CD4-positive, CD25-positive, alpha-beta regulatory T cell (primary cell): ENCODE results near the gene SUPT6H. TPM values are rescaled to one million over a fixed set of nuclear protein-coding genes. Genes with fewer than 3 reads are reported as not detected.
"Not testable (repeated sequence)": the region's sequence is repeated elsewhere in the genome, so short reads cannot be mapped to it uniquely, and the experiment has no call there.

ENCODE experiments used
- ATAC-seq, 2 donors: fragments of 150-1000 bp; cut with Tn5 transposase; one replicate each; pipeline ENCODE4 v1.10.0; 2021; ENCODE audit warnings: low read depth in 2 of 2, moderate number of reproducible peaks in 2 of 2, moderate library complexity in 1 of 2
- DNase-seq, 3 donors: peaks; one replicate each; pipeline versions ENCODE4 v3.0.0 to v3.0.0-alpha.2; 2012 to 2022; ENCODE audit warnings: mixed read lengths in 1 of 3
- H3K27ac ChIP-seq: one replicate; pipeline ENCODE4 v1.7.0; 2013; ENCODE audit warnings: mild to moderate bottlenecking, low read length; ENCODE audit not compliant: insufficient read depth, poor library complexity, severe bottlenecking
- H3K27me3 ChIP-seq: one replicate; pipeline ENCODE4 v1.7.0; 2013; ENCODE audit warnings: low read length; ENCODE audit not compliant: control insufficient read depth, insufficient read depth
- H3K36me3 ChIP-seq: one replicate; pipeline ENCODE4 v1.7.0; 2013; ENCODE audit warnings: mild to moderate bottlenecking, low read length, moderate library complexity; ENCODE audit not compliant: control insufficient read depth, insufficient read depth
- H3K4me1 ChIP-seq: 2 replicates; pipeline ENCODE4 v1.7.0; 2013; ENCODE audit warnings: mild to moderate bottlenecking, low read length; ENCODE audit not compliant: insufficient read depth, control insufficient read depth, poor library complexity, severe bottlenecking
- H3K4me3 ChIP-seq: one replicate; pipeline ENCODE4 v1.7.0; 2013; ENCODE audit warnings: low read depth, mild to moderate bottlenecking, low read length, moderate library complexity
- H3K9me3 ChIP-seq, 2 experiments: 1 replicate in 1 of 2; 2 replicates in 1 of 2; pipeline ENCODE4 v1.7.0; 2013; ENCODE audit warnings: low read length in 2 of 2, mild to moderate bottlenecking in 1 of 2, moderate library complexity in 1 of 2; ENCODE audit not compliant: control insufficient read depth in 2 of 2
- H3K27ac Mint-ChIP-seq, 3 donors: one replicate each; pipeline ENCODE4 v1.8.0; 2020 to 2022; ENCODE audit warnings: mild to moderate bottlenecking in 3 of 3, mixed read lengths in 3 of 3, moderate library complexity in 2 of 3
- H3K27me3 Mint-ChIP-seq: one replicate; pipeline ENCODE4 v1.8.0; 2022; ENCODE audit warnings: mild to moderate bottlenecking, mixed read lengths
- H3K36me3 Mint-ChIP-seq: one replicate; pipeline ENCODE4 v1.8.0; 2020; ENCODE audit warnings: mixed read lengths
- H3K4me1 Mint-ChIP-seq, 4 donors: one replicate each; pipeline ENCODE4 v1.8.0; 2020 to 2022; ENCODE audit warnings: mixed read lengths in 4 of 4, mild to moderate bottlenecking in 1 of 4
- H3K4me3 Mint-ChIP-seq, 4 donors: one replicate each; pipeline ENCODE4 v1.8.0; 2020 to 2022; ENCODE audit warnings: mild to moderate bottlenecking in 4 of 4, mixed read lengths in 4 of 4, moderate library complexity in 3 of 4
- H3K9me3 Mint-ChIP-seq, 7 donors: one replicate each; pipeline ENCODE4 v1.8.0; 2020 to 2022; ENCODE audit warnings: mixed read lengths in 7 of 7, mild to moderate bottlenecking in 3 of 7, moderate library complexity in 2 of 7
- polyA plus RNA-seq, 4 donors: library from polyadenylated mRNA; unstranded; fragments of 300-500 nt; fragmentation: Illumina TruSeq; gene quantifications; one replicate each; pipeline ENCODE4 v1.2.3, GENCODE V29; 2021
- total RNA-seq: library from RNA; stranded (reverse); gene quantifications from one replicate; pipeline ENCODE4 v1.2.3, GENCODE V29; 2022

SUPT6H gene
- total and polyA plus RNA-seq, 5 donors from 2014 or later: 8.3 to 167 (median 8.9) TPM

- no peak overlapping the region for H3K27ac ChIP-seq
- H3K36me3 Mint-ChIP-seq: peaks cover 5% of the 10 kb centered on the region
- H3K4me1 ChIP-seq: peaks cover 22% of the 10 kb centered on the region
- H3K4me1 Mint-ChIP-seq: peaks cover 6 to 55% (median 36%) of the 10 kb centered on the region in 4 donors
- H3K4me3 Mint-ChIP-seq: peak overlapping the region in 1 of 4 donors; percentile 44
- ATAC-seq (no peak), DNase-seq (no peak)
- no peaks in the 10 kb centered on the region for H3K27me3 ChIP-seq
- H3K36me3 ChIP-seq: peaks cover 27% of the 10 kb centered on the region
- H3K9me3 Mint-ChIP-seq: no peaks in the 10 kb centered on the region
- H3K9me3 ChIP-seq: no peaks in the 10 kb centered on the region
- peak overlapping the region in 1 of 3 donors; percentile 17 for H3K27ac Mint-ChIP-seq
- H3K27me3 Mint-ChIP-seq: no peaks in the 10 kb centered on the region
- H3K4me3 ChIP-seq: no peak overlapping the region
These were observed 4.2 kb upstream of the SUPT6H start for GRCh38 chr17:28657756-28658155.

DNA sequence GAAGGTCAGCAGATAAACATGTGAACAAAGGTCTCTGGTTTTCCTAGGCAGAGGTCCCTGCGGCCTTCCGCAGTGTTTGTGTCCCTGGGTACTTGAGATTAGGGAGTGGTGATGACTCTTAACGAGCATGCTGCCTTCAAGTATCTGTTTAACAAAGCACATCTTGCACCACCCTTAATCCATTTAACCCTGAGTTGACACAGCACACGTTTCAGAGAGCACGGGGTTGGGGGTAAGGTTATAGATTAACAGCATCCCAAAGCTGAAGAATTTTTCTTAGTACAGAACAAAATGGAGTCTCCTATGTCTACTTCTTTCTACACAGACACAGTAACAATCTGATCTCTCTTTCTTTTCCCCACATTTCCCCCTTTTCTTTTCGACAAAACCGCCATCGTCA is 3.7 kb upstream of the SUPT6H start:
- H3K9me3 ChIP-seq, H3K36me3 Mint-ChIP-seq, H3K27ac Mint-ChIP-seq, ATAC-seq, H3K4me3 ChIP-seq, H3K4me3 Mint-ChIP-seq, DNase-seq, H3K27me3 Mint-ChIP-seq, H3K9me3 Mint-ChIP-seq, H3K27me3 ChIP-seq, H3K27ac ChIP-seq: not testable (repeated sequence)
- Histone ChIP-seq H3K36me3 (peaks cover 22% of the 10 kb centered on the region), H3K4me1 (peaks cover 27% of the 10 kb centered on the region)
- peaks cover 9 to 56% (median 40%) of the 10 kb centered on the region in 4 donors for H3K4me1 Mint-ChIP-seq

GRCh38 chr17:28658766-28659496 is 3.1 kb upstream of the SUPT6H start:
- Histone ChIP-seq H3K4me1 (peaks cover 31% of the 10 kb centered on the region), H3K36me3 (peaks cover 19% of the 10 kb centered on the region)
- not testable (repeated sequence) for ATAC-seq, H3K9me3 Mint-ChIP-seq, H3K36me3 Mint-ChIP-seq, H3K4me3 Mint-ChIP-seq, H3K27ac Mint-ChIP-seq, H3K27ac ChIP-seq, H3K27me3 Mint-ChIP-seq, H3K4me3 ChIP-seq, DNase-seq, H3K27me3 ChIP-seq, H3K9me3 ChIP-seq
- peaks cover 14 to 60% (median 43%) of the 10 kb centered on the region in 4 donors for H3K4me1 Mint-ChIP-seq

- not testable (repeated sequence) for H3K9me3 Mint-ChIP-seq, ATAC-seq, H3K4me3 ChIP-seq, H3K36me3 Mint-ChIP-seq, H3K27ac ChIP-seq, H3K27me3 ChIP-seq, DNase-seq, H3K27me3 Mint-ChIP-seq, H3K9me3 ChIP-seq
- peaks cover 16% of the 10 kb centered on the region for H3K36me3 ChIP-seq
- Mint-ChIP-seq H3K4me3 (peak overlapping the region in 2 of 4 donors; percentile 36 to 73), H3K4me1 (peaks cover 18 to 61% (median 46%) of the 10 kb centered on the region in 4 donors), H3K27ac (peak overlapping the region in 1 of 3 donors; percentile 100)
- peaks cover 31% of the 10 kb centered on the region for H3K4me1 ChIP-seq
These were observed 2.5 kb upstream of the SUPT6H start for GRCh38 chr17:28659497-28659881.

DNA sequence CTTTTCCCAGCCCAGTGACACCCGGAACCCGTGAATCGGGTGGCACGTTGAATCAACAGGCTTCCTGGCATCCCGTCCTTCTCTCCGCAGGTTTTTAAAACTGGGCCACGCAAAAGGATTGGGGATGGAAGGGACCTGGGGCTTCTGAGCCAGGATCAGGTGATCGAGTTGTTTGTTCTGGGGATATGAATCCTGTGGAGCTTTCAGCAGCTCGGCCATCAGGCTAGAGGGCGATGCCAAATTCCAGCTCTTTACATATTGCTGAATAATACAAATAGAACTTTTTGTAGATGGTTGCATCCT is 473 bp downstream of the SUPT6H start:
- peak overlapping the region; percentile 79 for H3K4me3 ChIP-seq
- DNase-seq (no peak), ATAC-seq (no peak)
- Mint-ChIP-seq H3K36me3 (peaks cover 6% of the 10 kb centered on the region), H3K27ac (peak overlapping the region; percentile 100), H3K4me1 (peaks cover 24 to 69% (median 52%) of the 10 kb centered on the region in 4 donors), H3K27me3 (no peaks in the 10 kb centered on the region), H3K9me3 (no peaks in the 10 kb centered on the region), H3K4me3 (peak overlapping the region; percentile 99 to 100 (median 100))
- peaks cover 20% of the 10 kb centered on the region for H3K36me3 ChIP-seq
- no peaks in the 10 kb centered on the region for H3K27me3 ChIP-seq
- H3K27ac ChIP-seq: peak overlapping the region; percentile 99
- H3K4me1 ChIP-seq: peaks cover 45% of the 10 kb centered on the region
- H3K9me3 ChIP-seq: no peaks in the 10 kb centered on the region

GRCh38 chr17:28663723-28664122 is 1.7 kb downstream of the SUPT6H start:
- Mint-ChIP-seq H3K27ac (peak overlapping the region in 2 of 3 donors; percentile 100), H3K4me1 (peaks cover 24 to 73% (median 62%) of the 10 kb centered on the region in 4 donors), H3K36me3 (peaks cover 15% of the 10 kb centered on the region), H3K27me3 (no peaks in the 10 kb centered on the region), H3K9me3 (no peaks in the 10 kb centered on the region), H3K4me3 (peak overlapping the region; percentile 99 to 100 (median 100))
- Histone ChIP-seq H3K27me3 (no peaks in the 10 kb centered on the region), H3K9me3 (no peaks in the 10 kb centered on the region), H3K4me3 (peak overlapping the region; percentile 79), H3K27ac (no peak overlapping the region), H3K36me3 (peaks cover 26% of the 10 kb centered on the region), H3K4me1 (peaks cover 45% of the 10 kb centered on the region)
- DNase-seq (no peak), ATAC-seq (no peak)

- peaks cover 35% of the 10 kb centered on the region for H3K4me1 ChIP-seq
- H3K36me3 ChIP-seq: peaks cover 36% of the 10 kb centered on the region
- no peaks in the 10 kb centered on the region for H3K9me3 ChIP-seq
- H3K27ac ChIP-seq: no peak overlapping the region
- peak overlapping the region in 1 of 3 donors; percentile 11 for H3K27ac Mint-ChIP-seq
- peaks cover 24 to 64% (median 55%) of the 10 kb centered on the region in 4 donors for H3K4me1 Mint-ChIP-seq
- H3K36me3 Mint-ChIP-seq: peaks cover 18% of the 10 kb centered on the region
- no peak overlapping the region for H3K4me3 ChIP-seq
- no peaks in the 10 kb centered on the region for H3K9me3 Mint-ChIP-seq
- H3K27me3 ChIP-seq: no peaks in the 10 kb centered on the region
- H3K27me3 Mint-ChIP-seq: no peaks in the 10 kb centered on the region
- peak overlapping the region in 1 of 4 donors; percentile 74 for H3K4me3 Mint-ChIP-seq
- no peak for DNase-seq
- ATAC-seq: no peak
These were observed 4.0 kb downstream of the SUPT6H start for GRCh38 chr17:28665994-28666393.

DNA sequence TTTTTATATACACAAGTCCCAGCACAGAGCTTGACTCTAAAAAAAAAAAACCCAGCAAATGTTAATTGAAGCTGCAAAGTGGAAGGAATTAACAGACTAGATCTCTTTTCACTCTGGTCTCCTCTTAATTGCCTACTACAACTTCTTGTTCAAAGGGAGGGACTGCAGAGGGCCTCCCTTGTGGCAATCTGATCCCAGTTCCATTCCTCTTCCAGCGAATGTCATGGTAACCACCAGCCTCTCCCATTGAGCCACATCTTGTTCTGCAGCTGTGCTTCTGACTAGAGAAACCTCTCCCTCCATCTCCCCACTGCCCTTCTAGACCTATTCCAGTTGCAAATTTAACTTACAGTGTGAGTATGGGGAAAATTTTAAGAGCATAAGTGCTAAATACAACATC is 5.9 kb downstream of the SUPT6H start:
- H3K36me3 ChIP-seq: peaks cover 52% of the 10 kb centered on the region
- peaks cover 22% of the 10 kb centered on the region for H3K4me1 ChIP-seq
- Mint-ChIP-seq H3K27ac (peak overlapping the region in 2 of 3 donors; percentile 6 to 70), H3K4me3 (no peak overlapping the region), H3K4me1 (peaks cover 18 to 51% (median 47%) of the 10 kb centered on the region in 4 donors), H3K27me3 (no peaks in the 10 kb centered on the region), H3K36me3 (peaks cover 30% of the 10 kb centered on the region), H3K9me3 (no peaks in the 10 kb centered on the region)
- no peak overlapping the region for H3K27ac ChIP-seq
- no peak for DNase-seq
- no peaks in the 10 kb centered on the region for H3K9me3 ChIP-seq
- no peaks in the 10 kb centered on the region for H3K27me3 ChIP-seq
- ATAC-seq: no peak
- H3K4me3 ChIP-seq: peak overlapping the region; percentile 3
